OCI-LY7 (cell line): ENCODE data around the gene UFC1. TPM values are rescaled to one million over a fixed set of nuclear protein-coding genes. Genes with fewer than 3 reads are reported as not detected.
A peak's percentile ranks its signal among the peaks of the same experiment; 100 is the strongest.

Source experiments
- BruUV-seq: library from RNA; stranded (reverse); fragments of 400-500 nt; replicated peaks from 2 replicates; lab custom pipeline; 2021; lab: Mats Ljungman, UMichigan
- CTCF ChIA-PET: fragments of 300-600 bp; sonication (Branson Sonifier 250); formaldehyde crosslinking; loops from one replicate; lab custom pipeline; 2022; ENCODE audit warnings: antibody characterized with exemption; ENCODE audit not compliant: unreplicated experiment; lab: Charles Lee
- POLR2A ChIA-PET: fragments of 300-600 bp; sonication (Branson Sonifier 250); formaldehyde crosslinking; loops from one replicate; lab custom pipeline; 2022; ENCODE audit warnings: antibody characterized with exemption; lab: Charles Lee
- DNase-seq: peaks from one replicate; pipeline ENCODE4 v3.0.0-alpha.2; 2015; ENCODE audit warnings: low spot score
- H2AFZ ChIP-seq: fragments of 200-600 bp; sonication (generic), shearing (Covaris generic); 2 replicates; pipeline ENCODE4 v1.6.1; 2014; ENCODE audit warnings: mild to moderate bottlenecking, antibody characterized with exemption, low read length, moderate library complexity
- H3K27ac ChIP-seq: fragments of 200-600 bp; sonication (generic); 2 replicates; pipeline ENCODE4 v1.5.1; 2014; ENCODE audit warnings: mixed run types, low read depth, mild to moderate bottlenecking, moderate library complexity, low read length, inconsistent platforms; ENCODE audit not compliant: poor library complexity, severe bottlenecking
- H3K36me3 ChIP-seq: fragments of 200-600 bp; sonication (generic); 2 replicates; pipeline ENCODE4 v1.6.1; 2014; ENCODE audit warnings: mild to moderate bottlenecking, antibody characterized with exemption, low read length, moderate library complexity, mixed read lengths; ENCODE audit not compliant: insufficient read depth
- H3K4me1 ChIP-seq: fragments of 200-600 bp; sonication (generic); 2 replicates; pipeline ENCODE4 v1.5.1; 2014; ENCODE audit warnings: mild to moderate bottlenecking, low read length; ENCODE audit not compliant: insufficient read depth, poor library complexity, severe bottlenecking
- H3K4me2 ChIP-seq: fragments of 200-600 bp; sonication (generic); 2 replicates; pipeline ENCODE4 v1.6.1; 2014; ENCODE audit warnings: mild to moderate bottlenecking, low read length
- H3K4me3 ChIP-seq: fragments of 200-600 bp; sonication (generic); 2 replicates; pipeline ENCODE4 v1.5.1; 2014; ENCODE audit warnings: mild to moderate bottlenecking, low read depth, low read length; ENCODE audit not compliant: poor library complexity, severe bottlenecking
- H3K79me2 ChIP-seq: fragments of 200-600 bp; sonication (generic); 2 replicates; pipeline ENCODE4 v1.6.1; 2016; ENCODE audit warnings: low read depth, mild to moderate bottlenecking, low read length, moderate library complexity, mixed read lengths; ENCODE audit not compliant: insufficient read depth
- H3K9me2 ChIP-seq: fragments of 200-600 bp; sonication (generic); 2 replicates; pipeline ENCODE4 v1.6.1; 2016; ENCODE audit warnings: mild to moderate bottlenecking, low read length, mixed read lengths; ENCODE audit not compliant: insufficient read depth
- H3K9me3 ChIP-seq: fragments of 200-600 bp; sonication (generic); 2 replicates; pipeline ENCODE4 v1.6.1; 2014; ENCODE audit warnings: mild to moderate bottlenecking, mixed run types, low read length, mixed read lengths
- H4K20me1 ChIP-seq: fragments of 200-600 bp; sonication (generic); 2 replicates; pipeline ENCODE4 v1.6.1; 2014; ENCODE audit warnings: mild to moderate bottlenecking, antibody characterized with exemption, low read length, moderate library complexity, mixed read lengths; ENCODE audit not compliant: insufficient read depth
- EZH2phosphoT487 ChIP-seq: fragments of 200-600 bp; sonication (generic); IDR thresholded peaks from 2 replicates; pipeline ENCODE4 v1.6.1; 2018; ENCODE audit warnings: low read depth, borderline replicate concordance, mild to moderate bottlenecking, mixed run types, antibody characterized with exemption, low read length, moderate library complexity, mixed read lengths
- intact Hi-C: fragments of 100-400 bp; cut with micrococcal nuclease; formaldehyde crosslinking; loops from one replicate; pipeline ENCODE4 v1.10.0; 2022; ENCODE audit not compliant: unreplicated experiment
- total RNA-seq, 2 experiments: library from RNA; depleted of rRNA in 1 of 2; stranded (reverse); fragments of >200 nt in 1 of 2; shearing (Covaris generic) in 1 of 2; gene quantifications; 2 replicates each; pipeline ENCODE4 v1.2.3, GENCODE V29; 2014 to 2022
- TF ChIP-seq, protein P1 (sequence below): fragments of 200-600 bp; sonication (generic); conservative IDR thresholded peaks from 2 replicates; pipeline ENCODE4 v1.5.1; 2014; ENCODE audit warnings: mild to moderate bottlenecking, antibody characterized with exemption, low read length, moderate library complexity, mixed read lengths

The UFC1 gene
- total RNA-seq, 2 experiments from 2014 or later, result 61.2 to 80.9 TPM

- TSS peak; percentile 71 for BruUV-seq
- POLR2A ChIA-PET, result interaction anchor here (0.5 to 2.3 kb wide), 14 partner anchors 10 to 114 kb away, joined by 3 to 14 read pairs (median 3); partner anchors contain the start of genes ARHGAP30, DEDD, F11R and USF1
- H3K9me3 ChIP-seq, result no peaks in the 10 kb centered on the region
- H3K36me3 ChIP-seq, result peaks cover 56% of the 10 kb centered on the region
- DNase-seq, result peak; percentile 86
- intact Hi-C loops, result loop anchor here (2.0 kb wide), 1 partner anchor 49 kb away; the partner anchor contains the start of gene ARHGAP30
- H3K4me2 ChIP-seq, result peak within 1 kb of the TSS; percentile 98
- TF ChIP-seq, protein P1, sequence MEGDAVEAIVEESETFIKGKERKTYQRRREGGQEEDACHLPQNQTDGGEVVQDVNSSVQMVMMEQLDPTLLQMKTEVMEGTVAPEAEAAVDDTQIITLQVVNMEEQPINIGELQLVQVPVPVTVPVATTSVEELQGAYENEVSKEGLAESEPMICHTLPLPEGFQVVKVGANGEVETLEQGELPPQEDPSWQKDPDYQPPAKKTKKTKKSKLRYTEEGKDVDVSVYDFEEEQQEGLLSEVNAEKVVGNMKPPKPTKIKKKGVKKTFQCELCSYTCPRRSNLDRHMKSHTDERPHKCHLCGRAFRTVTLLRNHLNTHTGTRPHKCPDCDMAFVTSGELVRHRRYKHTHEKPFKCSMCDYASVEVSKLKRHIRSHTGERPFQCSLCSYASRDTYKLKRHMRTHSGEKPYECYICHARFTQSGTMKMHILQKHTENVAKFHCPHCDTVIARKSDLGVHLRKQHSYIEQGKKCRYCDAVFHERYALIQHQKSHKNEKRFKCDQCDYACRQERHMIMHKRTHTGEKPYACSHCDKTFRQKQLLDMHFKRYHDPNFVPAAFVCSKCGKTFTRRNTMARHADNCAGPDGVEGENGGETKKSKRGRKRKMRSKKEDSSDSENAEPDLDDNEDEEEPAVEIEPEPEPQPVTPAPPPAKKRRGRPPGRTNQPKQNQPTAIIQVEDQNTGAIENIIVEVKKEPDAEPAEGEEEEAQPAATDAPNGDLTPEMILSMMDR, result 0 out of 2 replicates have a peak, but pooled peaks have one; percentile 14
- no peak for TF ChIP-seq EZH2phosphoT487
- peaks cover 6% of the 10 kb centered on the region; the same call in 1 of the 2 replicates for H4K20me1 ChIP-seq
- peak within 1 kb of the TSS; percentile 58 for H2AFZ ChIP-seq
- peak within 1 kb of the TSS; percentile 87 for H3K4me3 ChIP-seq
- H3K9me2 ChIP-seq, result no peaks in the 10 kb centered on the region
- peaks cover 45% of the 10 kb centered on the region for H3K4me1 ChIP-seq
- peak within 1 kb of the TSS; percentile 53 for H3K27ac ChIP-seq
- peaks cover 58% of the 10 kb centered on the region for H3K79me2 ChIP-seq
- CTCF ChIA-PET, result interaction anchor here (1.0 kb wide), 1 partner anchor 15 kb away, joined by 4 read pairs; the partner anchor contains the start of gene DEDD
Measured at GRCh38 chr1:161117759-161118581, 35.8 kb upstream of the UFC1 start, which contains the start of the genes NIT1 and PFDN2. TSS of gene NIT1 (plus strand) at chr1:161118105. CDS start at chr1:161118177, 72 bp downstream. TSS of gene PFDN2 (minus strand) at chr1:161118037. CDS start at chr1:161118026, 11 bp downstream.

DNA sequence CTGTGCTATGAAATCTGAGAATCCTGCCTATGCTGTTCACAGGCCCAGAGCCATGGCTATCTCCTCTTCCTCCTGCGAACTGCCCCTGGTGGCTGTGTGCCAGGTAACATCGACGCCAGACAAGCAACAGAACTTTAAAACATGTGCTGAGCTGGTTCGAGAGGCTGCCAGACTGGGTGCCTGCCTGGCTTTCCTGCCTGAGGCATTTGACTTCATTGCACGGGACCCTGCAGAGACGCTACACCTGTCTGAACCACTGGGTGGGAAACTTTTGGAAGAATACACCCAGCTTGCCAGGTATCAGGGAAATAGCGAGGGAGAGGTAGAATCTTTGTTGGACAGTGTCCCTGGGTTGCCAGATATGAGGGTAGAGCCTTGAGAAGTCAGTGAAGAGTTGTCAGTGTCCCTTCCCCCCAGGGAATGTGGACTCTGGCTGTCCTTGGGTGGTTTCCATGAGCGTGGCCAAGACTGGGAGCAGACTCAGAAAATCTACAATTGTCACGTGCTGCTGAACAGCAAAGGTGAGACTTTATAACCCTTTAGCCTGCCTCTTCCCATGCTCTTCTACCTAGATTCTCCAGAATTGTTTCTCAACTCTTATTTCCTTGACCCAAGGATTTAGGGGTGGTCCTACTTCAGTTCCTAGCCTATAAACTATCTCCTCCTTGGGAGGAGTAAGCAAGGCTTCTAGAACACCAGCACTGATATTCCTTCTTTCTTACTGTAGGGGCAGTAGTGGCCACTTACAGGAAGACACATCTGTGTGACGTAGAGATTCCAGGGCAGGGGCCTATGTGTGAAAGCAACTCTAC is 34.5 kb upstream of the UFC1 start:
- CTCF ChIA-PET, result no interaction called here
- peak; percentile 81 for DNase-seq
- no peak overlapping the region for H2AFZ ChIP-seq
- POLR2A ChIA-PET, result interaction anchor here (0.7 kb wide), 1 partner anchor 83 kb away, joined by 3 read pairs; the partner anchor contains the start of gene NDUFS2
- H3K4me1 ChIP-seq, result peaks cover 36% of the 10 kb centered on the region
- H3K4me2 ChIP-seq, result peak overlapping the region; percentile 98
- peak overlapping the region; percentile 87 for H3K4me3 ChIP-seq
- peaks cover 6% of the 10 kb centered on the region; the same call in 1 of the 2 replicates for H4K20me1 ChIP-seq
- H3K36me3 ChIP-seq, result peaks cover 60% of the 10 kb centered on the region
- no peaks in the 10 kb centered on the region for H3K9me3 ChIP-seq
- TF ChIP-seq EZH2phosphoT487, result no peak
- TF ChIP-seq, protein P1, result peak; percentile 76
- intact Hi-C loops, result loop anchor here (2.0 kb wide), 1 partner anchor 50 kb away; the partner anchor contains the start of gene ARHGAP30
- H3K27ac ChIP-seq, result peak overlapping the region; percentile 53
- BruUV-seq, result no TSS peak
- peaks cover 45% of the 10 kb centered on the region for H3K79me2 ChIP-seq
- no peaks in the 10 kb centered on the region for H3K9me2 ChIP-seq
